ENCODE data around the gene ASTN2.
"Not testable (repeated sequence)": the region's sequence is repeated elsewhere in the genome, so short reads cannot be mapped to it uniquely, and the experiment has no call there.

Gene ASTN2

GRCh38 chr9:116713271-116713670 is 701.6 kb downstream of the ASTN2 start:
- DNase-seq: no peak

- no peak for DNase-seq
Measured at GRCh38 chr9:116712781-116713180, 702.1 kb downstream of the ASTN2 start.

GRCh38 chr9:116706310-116707290 is 708.3 kb downstream of the ASTN2 start:
- no peak for DNase-seq

- no peak for DNase-seq
Measured at GRCh38 chr9:116705531-116705930, 709.3 kb downstream of the ASTN2 start.

GRCh38 chr9:116704470-116704869 is 710.4 kb downstream of the ASTN2 start:
- DNase-seq: no peak

GRCh38 chr9:116703634-116704033 is 711.2 kb downstream of the ASTN2 start:
- no peak for DNase-seq

GRCh38 chr9:116701940-116702642 is 712.8 kb downstream of the ASTN2 start:
- DNase-seq: no peak

GRCh38 chr9:116700882-116701865 is 713.7 kb downstream of the ASTN2 start:
- no peak for DNase-seq

GRCh38 chr9:116700279-116700678 is 714.6 kb downstream of the ASTN2 start:
- DNase-seq: no peak

- no peak for DNase-seq
Measured at GRCh38 chr9:116697887-116698286, 717.0 kb downstream of the ASTN2 start.

- no peak for DNase-seq
Measured at GRCh38 chr9:116697362-116697761, 717.5 kb downstream of the ASTN2 start.

GRCh38 chr9:116695438-116695837 is 719.4 kb downstream of the ASTN2 start:
- DNase-seq: no peak

GRCh38 chr9:116694785-116695291 is 720.0 kb downstream of the ASTN2 start:
- no peak for DNase-seq

GRCh38 chr9:116693233-116693731 is 721.6 kb downstream of the ASTN2 start:
- DNase-seq: no peak

- DNase-seq: no peak
Measured at GRCh38 chr9:116692616-116693015, 722.2 kb downstream of the ASTN2 start.

GRCh38 chr9:116691607-116692006 is 723.2 kb downstream of the ASTN2 start:
- no peak for DNase-seq

GRCh38 chr9:116690805-116691204 is 724.1 kb downstream of the ASTN2 start:
- not testable (repeated sequence) for DNase-seq

GRCh38 chr9:116689486-116690032 is 725.3 kb downstream of the ASTN2 start:
- no peak for DNase-seq

- no peak for DNase-seq
Measured at GRCh38 chr9:116688806-116689485, 725.9 kb downstream of the ASTN2 start.

GRCh38 chr9:116687754-116688135 is 727.1 kb downstream of the ASTN2 start:
- no peak for DNase-seq

GRCh38 chr9:116687074-116687753 is 727.6 kb downstream of the ASTN2 start, which contains the start of gene TRIM32:
TRIM32 (plus strand) TSS chr9:116687305; CDS start chr9:116697743, 10,438 bp downstream.
- peak; percentile 97 for DNase-seq
